Stomach (tissue), 9 donors: ENCODE measurements around the gene CCNG1. TPM values are rescaled to one million over a fixed set of nuclear protein-coding genes. Genes with fewer than 3 reads are reported as not detected.

Experiments
- DNase-seq, 2 donors: peaks; one replicate each; pipeline versions ENCODE4 v3.0.0 to v3.0.0-alpha.2; 2013 to 2019
- H3K27ac ChIP-seq, 5 donors: fragments of 200-600 bp in 4 of 5; sonication (generic) in 4 of 5; one replicate each; pipeline ENCODE4 v1.5.1; 2013 to 2019; ENCODE audit warnings: mild to moderate bottlenecking in 1 of 5, moderate library complexity in 1 of 5
- H3K27me3 ChIP-seq, 3 donors: fragments of 200-600 bp; sonication (generic); one replicate each; pipeline ENCODE4 v1.5.1; 2017 to 2019; ENCODE audit warnings: mixed run types in 1 of 3
- H3K36me3 ChIP-seq, 4 donors: fragments of 200-600 bp; sonication (generic); 1 replicate in 3 of 4; 2 replicates in 1 of 4; pipeline ENCODE4 v1.5.1; 2016 to 2019
- H3K4me1 ChIP-seq, 4 donors: fragments of 200-600 bp; sonication (generic); one replicate each; pipeline ENCODE4 v1.5.1; 2016 to 2019
- H3K4me3 ChIP-seq, 4 donors: fragments of 200-600 bp; sonication (generic) in 3 of 4; one replicate each; pipeline ENCODE4 v1.5.1; 2016 to 2019; ENCODE audit warnings: mild to moderate bottlenecking in 1 of 4
- H3K9me3 ChIP-seq, 4 donors: fragments of 200-600 bp; sonication (generic); one replicate each; pipeline ENCODE4 v1.5.1; 2016 to 2019
- CTCF ChIP-seq, 7 experiments: fragments of 450-650 bp in 4 of 7; fragments of 200-600 bp in 3 of 7; sonication (generic) in 3 of 7; IDR thresholded peaks; one replicate each; pipeline ENCODE4 v1.5.1; 2016 to 2019; ENCODE audit warnings: antibody characterized with exemption in 7 of 7, control low read depth in 2 of 7, mild to moderate bottlenecking in 1 of 7
- EP300 ChIP-seq: sonication (generic); formaldehyde crosslinking; IDR thresholded peaks from one replicate; pipeline ENCODE4 v1.6.1; 2017; ENCODE audit warnings: antibody characterized with exemption
- POLR2A ChIP-seq, 4 donors: fragments of 450-650 bp; IDR thresholded peaks; one replicate each; pipeline ENCODE4 v1.6.1; 2016; ENCODE audit warnings: antibody characterized with exemption in 4 of 4, control low read depth in 2 of 4, mild to moderate bottlenecking in 1 of 4, moderate library complexity in 1 of 4
- POLR2AphosphoS5 ChIP-seq, 3 donors: sonication (generic); formaldehyde crosslinking; IDR thresholded peaks; one replicate each; pipeline ENCODE4 v1.6.1; 2016; ENCODE audit warnings: antibody characterized with exemption in 3 of 3
- WGBS, 5 donors: extraction: QIAGEN DNeasy Blood & Tissue Kit in 3 of 5; methylation state at CpG; one replicate each; pipeline versions ENCODE4 v1.1.5 to v1.1.7; 2013 to 2018; 5-methylcytosine and 5-hydroxymethylcytosine counted together
- intact Hi-C: fragments of 100-400 bp; cut with DNase I; formaldehyde crosslinking; loops from one replicate; pipeline ENCODE4 v1.15.1; 2023; ENCODE audit warnings: low total_unique reads
- polyA plus RNA-seq, 3 donors: library from polyadenylated mRNA; stranded (reverse); fragments of 200-250 nt; gene quantifications; one replicate each; pipeline ENCODE4 v1.2.3, GENCODE V29; 2013
- total RNA-seq, 5 donors: library from RNA; depleted of rRNA; stranded (reverse); fragments of >200 nt; gene quantifications; one replicate each; pipeline versions ENCODE4 v1.1.0 to v1.2.3, GENCODE V29; 2014 to 2016
- donor health status: healthy with polysubstance abuse.
- donor health status: Bipolar disorder and iron deficiency.
- donor health status: healthy.

Gene CCNG1
- total and polyA plus RNA-seq, 8 donors, result 57.1 to 252 (median 127) TPM

DNA sequence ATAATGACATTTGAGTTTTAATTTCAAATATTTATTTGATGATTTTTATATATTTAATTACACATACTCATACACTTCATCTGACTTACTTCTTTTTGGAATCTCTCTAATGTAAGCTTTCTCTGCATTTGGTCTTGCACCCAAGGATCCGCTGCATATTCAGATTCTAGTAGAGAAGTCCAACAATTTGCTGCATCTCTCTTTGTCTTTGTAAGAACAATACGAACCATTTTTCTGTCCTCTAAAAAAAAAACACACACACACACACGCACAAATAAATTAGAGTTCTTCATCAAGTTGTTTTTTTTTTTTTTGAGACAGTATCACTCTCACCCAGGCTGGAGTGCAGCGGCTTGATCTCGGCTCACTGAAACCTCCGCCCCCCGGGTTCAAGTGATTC is 19.4 kb downstream of the CCNG1 start:
- DNase-seq, result no peak

DNA sequence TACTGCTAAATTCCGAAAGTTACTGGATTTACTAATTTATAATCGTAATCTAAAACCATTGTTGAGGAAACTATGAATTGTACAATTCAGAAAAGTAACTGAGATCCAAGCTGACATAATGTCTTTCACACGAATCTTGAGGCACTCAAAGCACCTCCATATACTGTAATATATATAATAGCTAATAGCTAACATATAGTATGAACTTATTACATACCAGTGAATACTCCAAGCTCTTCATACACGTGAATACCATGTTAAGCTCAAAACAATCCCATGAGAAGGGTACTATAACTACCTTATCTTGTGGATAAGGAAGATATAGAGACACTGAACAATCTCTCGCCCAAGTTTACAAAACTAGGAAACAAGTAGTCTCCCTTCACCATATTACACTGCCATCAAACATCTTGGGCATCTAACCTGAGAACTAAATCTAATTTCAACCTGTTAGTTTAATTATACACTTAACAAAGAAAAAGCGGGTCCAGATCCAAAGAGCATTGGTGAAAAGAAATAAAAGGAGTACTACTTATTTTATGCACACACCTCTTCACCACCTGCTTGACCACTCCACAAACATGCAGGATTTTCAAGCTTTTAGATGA is 21.5 kb downstream of the CCNG1 start:
- Histone ChIP-seq H3K36me3 (peaks cover 0 to 27% (median 21%) of the 10 kb centered on the region in 4 donors), H3K4me3 (peak overlapping the region; percentile 51 to 80 (median 70)), H3K4me1 (peaks cover 17 to 42% (median 30%) of the 10 kb centered on the region in 4 donors), H3K9me3 (no peaks in the 10 kb centered on the region), H3K27me3 (no peaks in the 10 kb centered on the region), H3K27ac (peak overlapping the region in 4 of 5 donors; percentile 96 to 97 (median 97))
- 31 to 39% (median 34%) methylated on average over 6 of the region's 6 CpGs for WGBS, 5 donors
- intact Hi-C loops, result no loop called here
- no peak for TF ChIP-seq EP300
- no peak for TF ChIP-seq POLR2A (IDR thresholded peaks at IDR 0.05)
- DNase-seq, result peak in 1 of 2 donors; percentile 9

More for the DNA sequence above, 19.4 kb downstream of the CCNG1 start:
- TF ChIP-seq POLR2AphosphoS5 (IDR thresholded peaks at IDR 0.05) (no peak), EP300 (no peak), POLR2A (IDR thresholded peaks at IDR 0.05) (no peak), CTCF (IDR thresholded peaks at IDR 0.05) (no peak)
- 93 to 97% (median 96%) methylated on average over 7 of the region's 7 CpGs for WGBS, 5 donors
- Histone ChIP-seq H3K4me1 (peaks cover 14 to 34% (median 29%) of the 10 kb centered on the region in 4 donors), H3K9me3 (no peaks in the 10 kb centered on the region), H3K27me3 (no peaks in the 10 kb centered on the region), H3K4me3 (no peak overlapping the region), H3K27ac (no peak overlapping the region), H3K36me3 (peaks cover 0 to 41% (median 38%) of the 10 kb centered on the region in 4 donors)
- intact Hi-C loops, result no loop called here

- TF ChIP-seq EP300, result no peak
- TF ChIP-seq POLR2AphosphoS5 (IDR thresholded peaks at IDR 0.05), result no peak
- no peak for TF ChIP-seq CTCF (IDR thresholded peaks at IDR 0.05)
- no peak for TF ChIP-seq POLR2A (IDR thresholded peaks at IDR 0.05)
- DNase-seq, result no peak
- Histone ChIP-seq H3K27me3 (no peaks in the 10 kb centered on the region), H3K27ac (peak overlapping the region; percentile 90 to 97 (median 97)), H3K9me3 (no peaks in the 10 kb centered on the region), H3K4me3 (peak overlapping the region; percentile 51 to 80 (median 70)), H3K4me1 (peaks cover 17 to 42% (median 30%) of the 10 kb centered on the region in 4 donors), H3K36me3 (peaks cover 0 to 21% (median 16%) of the 10 kb centered on the region in 4 donors)
- 0% methylated on average over 12 of the region's 12 CpGs for WGBS, 5 donors
- intact Hi-C loops, result no loop called here
These were observed 22.0 kb downstream of the CCNG1 start for GRCh38 chr5:163459462-163459818.

GRCh38 chr5:163459819-163460561 is 22.6 kb downstream of the CCNG1 start, which contains the start of gene NUDCD2:
Gene NUDCD2 (minus strand): TSS chr5:163460102. CDS start chr5:163460050, 52 bp downstream.
- peaks cover 0 to 16% (median 10%) of the 10 kb centered on the region in 4 donors for H3K36me3 ChIP-seq
- H3K4me1 ChIP-seq, result peaks cover 17 to 42% (median 30%) of the 10 kb centered on the region in 4 donors
- 0% methylated on average over 52 to 59 of the region's 59 CpGs for WGBS, 5 donors
- intact Hi-C loops, result no loop called here
- DNase-seq, result peak; percentile 95 to 99
- H3K9me3 ChIP-seq, result no peaks in the 10 kb centered on the region
- peak within 1 kb of the TSS; percentile 51 to 80 (median 70) for H3K4me3 ChIP-seq
- peak in 1 of 4 donors; percentile 77 for TF ChIP-seq POLR2A (IDR thresholded peaks at IDR 0.05)
- no peak for TF ChIP-seq EP300
- TF ChIP-seq POLR2AphosphoS5 (IDR thresholded peaks at IDR 0.05), result peak; percentile 76 to 98 (median 91)
- peak in 2 of 7 experiments; percentile 12 to 33 for TF ChIP-seq CTCF (IDR thresholded peaks at IDR 0.05)
- H3K27me3 ChIP-seq, result no peaks in the 10 kb centered on the region
- peak within 1 kb of the TSS; percentile 90 to 97 (median 97) for H3K27ac ChIP-seq
